MCF 10A (cell line): ENCODE data around the gene CX3CL1. TPM values are rescaled to one million over a fixed set of nuclear protein-coding genes. Genes with fewer than 3 reads are reported as not detected.

ENCODE experiments used
- BruUV-seq: library from RNA; stranded (reverse); fragments of 400-500 nt; replicated peaks from 2 replicates; lab custom pipeline; 2021; lab: Mats Ljungman, UMichigan
- CTCF ChIA-PET: fragments of 300-600 bp; sonication (Branson Sonifier 250); formaldehyde crosslinking; extraction: SDS; loops from one replicate; lab custom pipeline; 2021; ENCODE audit warnings: antibody characterized with exemption, inconsistent platforms; lab: Yijun Ruan, JAX
- POLR2A ChIA-PET: fragments of 300-600, 350-650 bp; sonication (Branson Sonifier 250); formaldehyde crosslinking; extraction: SDS; loops from one replicate; lab custom pipeline; 2020; ENCODE audit warnings: antibody characterized with exemption, inconsistent platforms; lab: Yijun Ruan, JAX
- DNase-seq: peaks from one replicate; pipeline ENCODE4 v3.0.0-alpha.2; 2018; ENCODE audit not compliant: unreplicated experiment
- H3K27ac Mint-ChIP-seq: one replicate; pipeline ENCODE4 v1.8.0; 2022; ENCODE audit warnings: mild to moderate bottlenecking, low read depth, mixed read lengths; ENCODE audit not compliant: unreplicated experiment
- H3K27me3 Mint-ChIP-seq: one replicate; pipeline ENCODE4 v1.8.0; 2022; ENCODE audit warnings: mixed read lengths; ENCODE audit not compliant: insufficient read depth, unreplicated experiment
- H3K36me3 Mint-ChIP-seq: one replicate; pipeline ENCODE4 v1.8.0; 2022; ENCODE audit warnings: mild to moderate bottlenecking, moderate library complexity, mixed read lengths; ENCODE audit not compliant: insufficient read depth, unreplicated experiment
- H3K4me1 Mint-ChIP-seq: one replicate; pipeline ENCODE4 v1.8.0; 2022; ENCODE audit warnings: mixed read lengths; ENCODE audit not compliant: insufficient read depth, unreplicated experiment
- H3K4me3 Mint-ChIP-seq: one replicate; pipeline ENCODE4 v1.8.0; 2022; ENCODE audit warnings: mild to moderate bottlenecking, moderate library complexity, mixed read lengths; ENCODE audit not compliant: unreplicated experiment
- H3K9me3 Mint-ChIP-seq: one replicate; pipeline ENCODE4 v1.8.0; 2022; ENCODE audit warnings: mixed read lengths; ENCODE audit not compliant: unreplicated experiment
- intact Hi-C: fragments of 100-400 bp; cut with micrococcal nuclease; formaldehyde crosslinking; loops from 2 replicates; pipeline ENCODE4 v1.14.1; 2022
- total RNA-seq: library from RNA; stranded (reverse); gene quantifications from 2 replicates; pipeline ENCODE4 v1.2.3, GENCODE V29; 2022
- TF ChIP-seq, protein P1 (sequence below): fragments of 200-600 bp; IDR thresholded peaks from one replicate; pipeline ENCODE4 v1.8.0; 2022; ENCODE audit warnings: antibody characterized with exemption, mild to moderate bottlenecking; ENCODE audit not compliant: unreplicated experiment

Gene CX3CL1
- total RNA-seq, 1 experiment from 2014 or later: not detected

DNA sequence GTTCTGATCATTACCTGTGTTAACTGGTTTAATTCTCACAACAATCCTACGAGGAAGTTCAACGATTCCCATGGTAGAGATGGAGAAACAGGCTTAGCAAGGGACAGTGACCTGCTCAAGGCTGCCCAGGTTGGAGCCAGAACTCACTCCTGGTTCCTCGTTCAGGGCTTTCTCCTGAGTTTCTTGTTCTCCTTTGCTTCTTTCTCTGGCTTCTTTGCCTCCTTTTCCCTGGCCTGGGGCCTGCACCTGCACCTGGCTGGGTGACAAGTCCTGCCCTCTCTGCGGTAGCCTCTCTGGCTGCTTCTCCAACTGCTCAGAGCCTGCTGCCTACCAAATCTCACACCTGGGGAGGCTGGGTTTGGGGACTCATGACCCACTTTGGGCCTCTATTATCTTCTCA, 10.9 kb upstream of the CX3CL1 start:
- DNase-seq: no peak
- H3K4me1 Mint-ChIP-seq: no peaks in the 10 kb centered on the region
- H3K27ac Mint-ChIP-seq: no peak overlapping the region
- ChIA-PET CTCF (no interaction called here), POLR2A (no interaction called here)
- no peaks in the 10 kb centered on the region for H3K27me3 Mint-ChIP-seq
- intact Hi-C loops: no loop called here
- no peaks in the 10 kb centered on the region for H3K36me3 Mint-ChIP-seq
- TF ChIP-seq, protein P1, sequence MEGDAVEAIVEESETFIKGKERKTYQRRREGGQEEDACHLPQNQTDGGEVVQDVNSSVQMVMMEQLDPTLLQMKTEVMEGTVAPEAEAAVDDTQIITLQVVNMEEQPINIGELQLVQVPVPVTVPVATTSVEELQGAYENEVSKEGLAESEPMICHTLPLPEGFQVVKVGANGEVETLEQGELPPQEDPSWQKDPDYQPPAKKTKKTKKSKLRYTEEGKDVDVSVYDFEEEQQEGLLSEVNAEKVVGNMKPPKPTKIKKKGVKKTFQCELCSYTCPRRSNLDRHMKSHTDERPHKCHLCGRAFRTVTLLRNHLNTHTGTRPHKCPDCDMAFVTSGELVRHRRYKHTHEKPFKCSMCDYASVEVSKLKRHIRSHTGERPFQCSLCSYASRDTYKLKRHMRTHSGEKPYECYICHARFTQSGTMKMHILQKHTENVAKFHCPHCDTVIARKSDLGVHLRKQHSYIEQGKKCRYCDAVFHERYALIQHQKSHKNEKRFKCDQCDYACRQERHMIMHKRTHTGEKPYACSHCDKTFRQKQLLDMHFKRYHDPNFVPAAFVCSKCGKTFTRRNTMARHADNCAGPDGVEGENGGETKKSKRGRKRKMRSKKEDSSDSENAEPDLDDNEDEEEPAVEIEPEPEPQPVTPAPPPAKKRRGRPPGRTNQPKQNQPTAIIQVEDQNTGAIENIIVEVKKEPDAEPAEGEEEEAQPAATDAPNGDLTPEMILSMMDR: no peak
- BruUV-seq: no TSS peak
- no peak overlapping the region for H3K4me3 Mint-ChIP-seq
- no peaks in the 10 kb centered on the region for H3K9me3 Mint-ChIP-seq

DNA sequence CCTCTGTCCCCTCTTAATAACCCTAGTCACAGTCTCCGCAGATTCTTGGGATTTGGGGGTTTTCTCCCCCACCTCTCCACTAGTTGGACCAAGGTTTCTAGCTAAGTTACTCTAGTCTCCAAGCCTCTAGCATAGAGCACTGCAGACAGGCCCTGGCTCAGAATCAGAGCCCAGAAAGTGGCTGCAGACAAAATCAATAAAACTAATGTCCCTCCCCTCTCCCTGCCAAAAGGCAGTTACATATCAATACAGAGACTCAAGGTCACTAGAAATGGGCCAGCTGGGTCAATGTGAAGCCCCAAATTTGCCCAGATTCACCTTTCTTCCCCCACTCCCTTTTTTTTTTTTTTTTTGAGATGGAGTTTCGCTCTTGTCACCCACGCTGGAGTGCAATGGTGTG, 8.1 kb upstream of the CX3CL1 start:
- Mint-ChIP-seq H3K4me1 (peaks cover 5% of the 10 kb centered on the region), H3K27me3 (peaks cover 2% of the 10 kb centered on the region), H3K9me3 (no peaks in the 10 kb centered on the region), H3K4me3 (no peak overlapping the region), H3K27ac (no peak overlapping the region), H3K36me3 (no peaks in the 10 kb centered on the region)
- no TSS peak for BruUV-seq
- TF ChIP-seq, protein P1: no peak
- ChIA-PET CTCF (interaction anchor here (3.1 kb wide), 1 partner anchor 53 kb away, joined by 11 read pairs; no protein-coding TSS in a partner anchor), POLR2A (no interaction called here)
- intact Hi-C loops: no loop called here
- no peak for DNase-seq

DNA sequence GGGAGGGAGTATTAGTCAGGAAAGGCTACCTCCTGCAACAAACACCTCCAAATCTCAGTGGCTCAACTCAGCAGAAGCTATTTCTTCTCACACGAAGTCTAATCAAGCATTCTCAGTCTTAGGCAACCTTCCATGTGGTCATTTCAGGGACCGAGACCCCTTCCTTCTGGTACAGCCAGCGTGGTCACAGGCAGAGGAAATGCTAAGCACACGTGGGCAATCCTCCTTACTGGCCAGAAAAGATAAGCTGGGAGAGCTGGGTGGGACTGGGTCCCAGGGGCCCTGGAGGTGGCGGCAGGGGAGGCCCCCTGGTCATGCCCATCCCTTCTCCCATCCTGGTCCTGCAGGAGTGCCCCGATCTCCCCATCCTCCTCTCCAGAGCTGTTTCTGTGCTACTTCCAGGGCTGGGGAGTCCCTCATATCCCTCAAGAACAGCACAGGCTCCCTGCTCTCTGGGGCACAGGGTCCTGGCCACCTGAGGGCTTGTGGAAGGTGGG, 5.7 kb upstream of the CX3CL1 start:
- POLR2A ChIA-PET: interaction anchor here (1.4 kb wide), 1 partner anchor 11 kb away, joined by 4 read pairs; no protein-coding TSS in a partner anchor
- Mint-ChIP-seq H3K9me3 (no peaks in the 10 kb centered on the region), H3K4me3 (no peak overlapping the region), H3K27me3 (peaks cover 12% of the 10 kb centered on the region), H3K4me1 (peaks cover 5% of the 10 kb centered on the region), H3K36me3 (no peaks in the 10 kb centered on the region), H3K27ac (no peak overlapping the region)
- CTCF ChIA-PET: interaction anchor here (1.1 kb wide), 1 partner anchor 51 kb away, joined by 3 read pairs; no protein-coding TSS in a partner anchor
- DNase-seq: no peak
- intact Hi-C loops: no loop called here
- BruUV-seq: no TSS peak
- TF ChIP-seq, protein P1: no peak

DNA sequence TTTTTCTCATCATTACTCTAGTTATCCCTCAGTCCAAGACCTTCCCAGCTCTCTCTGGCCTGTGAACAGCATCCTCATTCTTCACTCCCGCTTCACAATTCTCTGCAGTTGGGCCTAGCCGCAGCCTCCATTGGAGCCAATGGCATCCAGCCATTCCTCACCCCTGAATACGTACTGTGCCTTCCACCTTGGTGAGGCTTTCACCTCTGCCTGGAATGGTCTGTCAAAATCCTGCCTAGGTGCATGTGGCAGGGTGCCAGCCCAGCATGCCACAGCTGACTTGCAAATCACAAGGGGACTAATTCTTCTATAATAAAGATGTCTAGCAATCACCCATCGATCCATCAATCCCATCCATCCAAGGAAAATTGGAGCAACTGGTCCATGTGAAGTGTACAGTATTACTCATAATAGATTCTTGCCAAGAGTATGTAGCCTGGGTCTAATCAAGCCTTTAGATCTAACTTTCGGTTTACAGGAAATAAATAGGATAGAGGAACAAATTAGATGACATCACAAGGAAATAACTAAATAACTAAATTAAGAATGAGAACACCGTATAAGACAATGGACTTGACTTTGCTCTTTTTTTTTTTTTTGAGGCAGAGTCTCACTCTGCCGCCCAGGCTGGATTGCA, 5.1 kb upstream of the CX3CL1 start:
- no peak overlapping the region for H3K4me3 Mint-ChIP-seq
- no peak overlapping the region for H3K27ac Mint-ChIP-seq
- ChIA-PET POLR2A (interaction anchor here (1.4 kb wide), 1 partner anchor 10 kb away, joined by 4 read pairs; no protein-coding TSS in a partner anchor), CTCF (interaction anchor here (1.1 kb wide), 1 partner anchor 50 kb away, joined by 3 read pairs; no protein-coding TSS in a partner anchor)
- no peak for DNase-seq
- H3K4me1 Mint-ChIP-seq: peaks cover 5% of the 10 kb centered on the region
- no peaks in the 10 kb centered on the region for H3K36me3 Mint-ChIP-seq
- TF ChIP-seq, protein P1: no peak
- H3K9me3 Mint-ChIP-seq: no peaks in the 10 kb centered on the region
- peaks cover 12% of the 10 kb centered on the region for H3K27me3 Mint-ChIP-seq
- intact Hi-C loops: no loop called here
- BruUV-seq: no TSS peak
